ENCODE measurements around the gene ALMS1.
"Not testable (repeated sequence)": the region's sequence is repeated elsewhere in the genome, so short reads cannot be mapped to it uniquely, and the experiment has no call there.

Gene ALMS1

DNA sequence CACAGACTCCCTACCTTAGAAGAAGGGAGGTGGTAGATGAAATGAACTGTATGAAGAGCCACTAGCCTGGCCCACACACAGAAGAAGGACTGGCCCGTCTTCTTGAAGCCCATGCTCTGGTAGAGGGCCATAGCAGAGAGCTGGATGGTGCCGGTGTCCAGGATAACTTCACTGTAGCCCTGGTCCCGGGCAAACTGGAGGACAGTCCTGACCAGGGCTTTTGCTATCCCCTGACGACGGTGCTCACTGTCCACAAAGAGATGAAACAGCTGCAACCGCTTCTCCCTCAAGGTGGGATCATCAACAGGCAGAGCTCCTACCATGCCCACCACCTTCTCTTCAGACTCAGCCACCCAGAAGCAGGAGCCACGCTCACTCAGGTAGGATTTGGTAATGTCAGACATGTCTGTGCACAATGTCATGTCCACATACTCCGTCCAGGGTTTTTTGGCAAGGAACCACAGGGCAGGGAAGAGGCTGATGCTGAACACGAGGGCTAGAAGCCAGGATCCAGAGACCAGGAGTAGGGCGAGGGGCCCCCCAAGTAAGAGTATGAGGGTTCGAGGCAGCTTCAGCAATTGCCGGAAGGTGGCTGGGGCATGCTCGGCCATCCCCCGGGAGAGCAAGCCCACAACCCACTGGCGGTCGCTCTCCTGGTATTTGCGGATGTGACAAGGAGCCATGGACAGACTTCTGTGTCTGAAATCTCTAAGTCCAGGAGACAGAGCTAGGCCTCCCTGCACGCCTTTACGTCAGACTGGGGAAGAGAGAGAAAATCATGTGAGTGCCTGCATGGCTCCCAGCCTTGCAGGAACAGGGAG lies 255.5 kb downstream of the ALMS1 start:
- H3K4ac ChIP-seq (ENCODE audit: low read length): no peak overlapping the region
- no peak overlapping the region for H3K18ac ChIP-seq (ENCODE audit: low read length)
- no peak overlapping the region for H3K4me2 ChIP-seq (ENCODE audit: insufficient read depth, low read length, poor library complexity, severe bottlenecking)
- peaks cover 2 to 9% of the 10 kb centered on the region in 2 donors for H3K9me3 ChIP-seq (replicated peaks in 1 of 2; ENCODE audit: control insufficient read depth in 2 of 2, insufficient read depth in 1 of 2, low read depth in 1 of 2, low read length in 2 of 2)
- H3K4me1 ChIP-seq (ENCODE audit: control insufficient read depth in 2 of 2, insufficient read depth in 1 of 2, low read depth in 1 of 2, low read length in 2 of 2): peaks cover 0 to 3% of the 10 kb centered on the region in 2 donors
- H4K91ac ChIP-seq (ENCODE audit: low read depth, low read length, poor library complexity): no peak overlapping the region
- H3K4me3 ChIP-seq (ENCODE audit: low read length in 2 of 2): no peak overlapping the region
- no peak for DNase-seq (ENCODE audit: low spot score)
- H3K9ac ChIP-seq (ENCODE audit: low read depth, low read length, poor library complexity): no peak overlapping the region
- H2AK5ac ChIP-seq (ENCODE audit: low read depth, low read length): no peak overlapping the region
- no peak overlapping the region for H3K23ac ChIP-seq (ENCODE audit: low read depth, low read length, poor library complexity)
- no peaks in the 10 kb centered on the region for H3K27me3 ChIP-seq (ENCODE audit: control insufficient read depth in 3 of 3, insufficient read depth in 3 of 3, low read depth in 1 of 3, low read length in 3 of 3)
- no peak overlapping the region for H4K8ac ChIP-seq (ENCODE audit: low read depth, low read length)
- no peak overlapping the region for H3K27ac ChIP-seq (replicated peaks; ENCODE audit: low read length)
- no peak overlapping the region for H3K14ac ChIP-seq (ENCODE audit: low read length)
- H2BK12ac ChIP-seq (ENCODE audit: low read length): no peak overlapping the region
- H3K79me1 ChIP-seq (ENCODE audit: low read depth, low read length): no peaks in the 10 kb centered on the region
- H3K36me3 ChIP-seq (replicated peaks in 1 of 2; ENCODE audit: control insufficient read depth in 2 of 2, insufficient read depth in 2 of 2, low read length in 2 of 2): no peaks in the 10 kb centered on the region
- H2BK5ac ChIP-seq (ENCODE audit: low read length): no peak overlapping the region
- H2BK15ac ChIP-seq (ENCODE audit: low read length): no peak overlapping the region
- no peak overlapping the region for H2BK120ac ChIP-seq (ENCODE audit: low read depth, low read length)
- WGBS, 2 donors (ENCODE audit: extremely low coverage in 2 of 2, insufficient read length in 2 of 2, insufficient replicate concordance in 1 of 2): no CpG with 5 or more reads among the region's 19 CpGs
- no peak overlapping the region for H2AFZ ChIP-seq (ENCODE audit: low read length)

DNA sequence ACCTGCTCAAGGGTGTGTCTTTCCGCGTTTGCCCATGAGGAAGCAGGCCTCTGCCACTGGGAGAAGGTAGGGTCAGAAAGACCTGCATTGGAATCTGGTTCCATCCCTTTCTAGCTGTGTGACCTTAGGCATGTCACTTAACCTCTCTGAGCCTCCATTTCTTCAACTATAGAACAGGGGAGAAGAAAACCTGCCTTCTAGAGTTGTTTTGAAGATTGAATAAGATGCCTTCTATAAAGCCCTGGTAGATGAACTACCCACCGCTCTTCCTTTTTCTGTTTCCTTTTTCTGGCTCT lies 256.1 kb downstream of the ALMS1 start:
- no peaks in the 10 kb centered on the region for H3K36me3 ChIP-seq (replicated peaks in 1 of 2; ENCODE audit: control insufficient read depth in 2 of 2, insufficient read depth in 2 of 2, low read length in 2 of 2)
- no peak overlapping the region for H3K23ac ChIP-seq (ENCODE audit: low read depth, low read length, poor library complexity)
- H3K4me1 ChIP-seq (ENCODE audit: control insufficient read depth in 2 of 2, insufficient read depth in 1 of 2, low read depth in 1 of 2, low read length in 2 of 2): peaks cover 0 to 3% of the 10 kb centered on the region in 2 donors
- H3K4me3 ChIP-seq (ENCODE audit: low read length in 2 of 2): no peak overlapping the region
- no peak overlapping the region for H2BK15ac ChIP-seq (ENCODE audit: low read length)
- no peak overlapping the region for H2BK120ac ChIP-seq (ENCODE audit: low read depth, low read length)
- no peak overlapping the region for H3K27ac ChIP-seq (replicated peaks; ENCODE audit: low read length)
- H3K14ac ChIP-seq (ENCODE audit: low read length): no peak overlapping the region
- H3K9ac ChIP-seq (ENCODE audit: low read depth, low read length, poor library complexity): no peak overlapping the region
- no peak overlapping the region for H2AFZ ChIP-seq (ENCODE audit: low read length)
- H3K79me1 ChIP-seq (ENCODE audit: low read depth, low read length): no peaks in the 10 kb centered on the region
- no peak overlapping the region for H2BK12ac ChIP-seq (ENCODE audit: low read length)
- no peak overlapping the region for H4K91ac ChIP-seq (ENCODE audit: low read depth, low read length, poor library complexity)
- no peak overlapping the region for H3K4me2 ChIP-seq (ENCODE audit: insufficient read depth, low read length, poor library complexity, severe bottlenecking)
- H3K4ac ChIP-seq (ENCODE audit: low read length): no peak overlapping the region
- H2AK5ac ChIP-seq (ENCODE audit: low read depth, low read length): no peak overlapping the region
- H2BK5ac ChIP-seq (ENCODE audit: low read length): no peak overlapping the region
- H3K27me3 ChIP-seq (ENCODE audit: control insufficient read depth in 3 of 3, insufficient read depth in 3 of 3, low read depth in 1 of 3, low read length in 3 of 3): no peaks in the 10 kb centered on the region
- H3K9me3 ChIP-seq (replicated peaks in 1 of 2; ENCODE audit: control insufficient read depth in 2 of 2, insufficient read depth in 1 of 2, low read depth in 1 of 2, low read length in 2 of 2): peaks cover 2 to 9% of the 10 kb centered on the region in 2 donors
- no CpG with 5 or more reads among the region's 3 CpGs for WGBS, 2 donors (ENCODE audit: extremely low coverage in 2 of 2, insufficient read length in 2 of 2, insufficient replicate concordance in 1 of 2)
- no peak overlapping the region for H4K8ac ChIP-seq (ENCODE audit: low read depth, low read length)
- no peak overlapping the region for H3K18ac ChIP-seq (ENCODE audit: low read length)
- no peak for DNase-seq (ENCODE audit: low spot score)

DNA sequence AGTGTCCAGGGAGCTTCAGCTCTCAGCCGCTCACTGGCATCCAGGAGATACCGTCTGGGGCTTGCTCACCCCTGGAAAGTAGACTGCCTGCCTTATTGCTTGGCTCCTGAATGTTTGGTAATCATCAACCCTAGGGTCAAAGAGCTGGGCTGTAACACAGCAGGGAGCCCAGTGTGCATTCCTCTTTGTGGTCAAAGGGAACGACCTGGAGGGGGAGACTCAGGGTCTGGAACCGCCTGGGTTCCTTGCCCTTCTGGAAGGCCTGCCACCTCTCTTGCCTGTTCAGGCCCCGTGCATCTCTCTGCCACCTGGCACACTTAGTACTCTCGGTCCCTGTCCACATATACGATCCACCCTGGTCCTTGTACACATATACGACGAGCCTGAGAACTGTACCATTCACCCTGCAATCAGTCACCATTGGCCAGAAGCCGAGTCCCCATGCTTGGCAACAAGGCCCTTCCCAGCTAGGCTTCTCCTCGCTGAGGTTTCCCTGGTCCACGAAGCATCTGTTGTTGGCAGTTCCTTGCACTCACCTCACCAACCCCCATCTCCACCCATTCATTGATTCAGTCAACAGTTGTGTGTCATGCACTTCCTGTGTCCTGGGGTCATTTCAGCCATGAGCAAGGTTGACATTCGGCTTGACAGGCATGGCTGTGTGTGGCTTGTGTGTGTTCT lies 256.8 kb downstream of the ALMS1 start, which contains the start of gene NAT8:
Gene NAT8 (minus strand): TSS at position 85 of the 681 bp plus-strand sequence. CDS start 794 bp downstream, outside the sequence.
- Histone ChIP-seq H3K4ac (ENCODE audit: low read length) (no peak within 1 kb of the TSS), H3K4me1 (ENCODE audit: control insufficient read depth in 2 of 2, insufficient read depth in 1 of 2, low read depth in 1 of 2, low read length in 2 of 2) (peaks cover 0 to 3% of the 10 kb centered on the region in 2 donors), H2AK5ac (ENCODE audit: low read depth, low read length) (no peak within 1 kb of the TSS), H2BK12ac (ENCODE audit: low read length) (no peak within 1 kb of the TSS), H2BK5ac (ENCODE audit: low read length) (no peak within 1 kb of the TSS), H3K18ac (ENCODE audit: low read length) (no peak within 1 kb of the TSS), H3K9ac (ENCODE audit: low read depth, low read length, poor library complexity) (no peak within 1 kb of the TSS), H3K9me3 (replicated peaks in 1 of 2; ENCODE audit: control insufficient read depth in 2 of 2, insufficient read depth in 1 of 2, low read depth in 1 of 2, low read length in 2 of 2) (peaks cover 2 to 9% of the 10 kb centered on the region in 2 donors), H3K23ac (ENCODE audit: low read depth, low read length, poor library complexity) (no peak within 1 kb of the TSS), H3K36me3 (replicated peaks in 1 of 2; ENCODE audit: control insufficient read depth in 2 of 2, insufficient read depth in 2 of 2, low read length in 2 of 2) (no peaks in the 10 kb centered on the region), H3K4me3 (ENCODE audit: low read length in 2 of 2) (no peak within 1 kb of the TSS), H3K27me3 (ENCODE audit: control insufficient read depth in 3 of 3, insufficient read depth in 3 of 3, low read depth in 1 of 3, low read length in 3 of 3) (no peaks in the 10 kb centered on the region), H2AFZ (ENCODE audit: low read length) (no peak within 1 kb of the TSS), H3K79me1 (ENCODE audit: low read depth, low read length) (no peaks in the 10 kb centered on the region), H4K8ac (ENCODE audit: low read depth, low read length) (no peak within 1 kb of the TSS), H3K14ac (ENCODE audit: low read length) (no peak within 1 kb of the TSS), H3K4me2 (ENCODE audit: insufficient read depth, low read length, poor library complexity, severe bottlenecking) (no peak within 1 kb of the TSS), H4K91ac (ENCODE audit: low read depth, low read length, poor library complexity) (no peak within 1 kb of the TSS), H2BK15ac (ENCODE audit: low read length) (no peak within 1 kb of the TSS), H3K27ac (replicated peaks; ENCODE audit: low read length) (no peak within 1 kb of the TSS), H2BK120ac (ENCODE audit: low read depth, low read length) (no peak within 1 kb of the TSS)
- DNase-seq (ENCODE audit: low spot score): no peak
- WGBS, 2 donors (ENCODE audit: extremely low coverage in 2 of 2, insufficient read length in 2 of 2, insufficient replicate concordance in 1 of 2): no CpG with 5 or more reads among the region's 13 CpGs

DNA sequence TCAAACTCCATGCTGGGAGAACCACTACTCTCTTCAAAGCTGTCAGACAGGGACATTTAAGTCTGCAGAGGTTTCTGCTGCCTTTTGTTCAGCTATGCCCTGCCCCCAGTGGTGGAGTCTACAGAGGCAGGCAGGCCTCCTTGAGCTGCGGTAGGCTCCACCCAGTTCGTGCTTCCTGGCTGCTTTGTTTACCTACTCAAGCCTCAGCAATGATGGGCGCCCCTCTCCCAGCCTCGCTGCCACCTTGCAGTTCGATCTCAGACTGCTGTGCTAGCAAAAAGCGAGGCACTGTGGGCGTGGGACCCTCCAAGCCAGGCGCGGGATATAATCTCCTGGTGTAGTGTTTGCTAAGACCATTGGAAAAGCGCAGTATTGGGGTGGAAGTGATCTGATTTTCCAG lies 262.1 kb downstream of the ALMS1 start:
- not testable (repeated sequence) for H2AK5ac ChIP-seq (ENCODE audit: low read depth, low read length); H4K91ac ChIP-seq (ENCODE audit: low read depth, low read length, poor library complexity); H3K4me3 ChIP-seq (ENCODE audit: low read length in 2 of 2); H3K27ac ChIP-seq (replicated peaks; ENCODE audit: low read length); H2BK12ac ChIP-seq (ENCODE audit: low read length); H3K23ac ChIP-seq (ENCODE audit: low read depth, low read length, poor library complexity); H3K4ac ChIP-seq (ENCODE audit: low read length); H3K36me3 ChIP-seq (replicated peaks in 1 of 2; ENCODE audit: control insufficient read depth in 2 of 2, insufficient read depth in 2 of 2, low read length in 2 of 2); H4K8ac ChIP-seq (ENCODE audit: low read depth, low read length); H3K4me2 ChIP-seq (ENCODE audit: insufficient read depth, low read length, poor library complexity, severe bottlenecking); H3K9ac ChIP-seq (ENCODE audit: low read depth, low read length, poor library complexity); H2AFZ ChIP-seq (ENCODE audit: low read length); H3K18ac ChIP-seq (ENCODE audit: low read length); H2BK15ac ChIP-seq (ENCODE audit: low read length); H3K9me3 ChIP-seq (replicated peaks in 1 of 2; ENCODE audit: control insufficient read depth in 2 of 2, insufficient read depth in 1 of 2, low read depth in 1 of 2, low read length in 2 of 2); H3K4me1 ChIP-seq (ENCODE audit: control insufficient read depth in 2 of 2, insufficient read depth in 1 of 2, low read depth in 1 of 2, low read length in 2 of 2); H2BK5ac ChIP-seq (ENCODE audit: low read length); DNase-seq (ENCODE audit: low spot score); H3K14ac ChIP-seq (ENCODE audit: low read length); H2BK120ac ChIP-seq (ENCODE audit: low read depth, low read length); H3K79me1 ChIP-seq (ENCODE audit: low read depth, low read length)
- WGBS, 2 donors (ENCODE audit: extremely low coverage in 2 of 2, insufficient read length in 2 of 2, insufficient replicate concordance in 1 of 2): no CpG with 5 or more reads among the region's 10 CpGs
- peaks cover 0 to 11% (median 0%) of the 10 kb centered on the region in 3 experiments for H3K27me3 ChIP-seq (ENCODE audit: control insufficient read depth in 3 of 3, insufficient read depth in 3 of 3, low read depth in 1 of 3, low read length in 3 of 3)

All from neuronal stem cell (in vitro differentiated cells).